GM19467 (cell line): ENCODE data around the gene SAMD14.

ENCODE experiments used
- ATAC-seq: cut with Tn5 transposase; IDR thresholded peaks from one replicate; pipeline ENCODE4 v1.9.1; 2021; ENCODE audit warnings: mild to moderate bottlenecking, moderate library complexity; ENCODE audit not compliant: unreplicated experiment

SAMD14 gene

GRCh38 chr17:50129728-50130558, at the start of gene SAMD14:
Gene SAMD14, minus strand, starts transcription at chr17:50130160. Its CDS starts 5,201 bp downstream, at chr17:50124959.
- no peak for ATAC-seq

GRCh38 chr17:50177983-50178834, 48.2 kb upstream of the SAMD14 start:
- no peak for ATAC-seq

- no peak for ATAC-seq
Measured at GRCh38 chr17:50177476-50177875, 47.5 kb upstream of the SAMD14 start.

DNA sequence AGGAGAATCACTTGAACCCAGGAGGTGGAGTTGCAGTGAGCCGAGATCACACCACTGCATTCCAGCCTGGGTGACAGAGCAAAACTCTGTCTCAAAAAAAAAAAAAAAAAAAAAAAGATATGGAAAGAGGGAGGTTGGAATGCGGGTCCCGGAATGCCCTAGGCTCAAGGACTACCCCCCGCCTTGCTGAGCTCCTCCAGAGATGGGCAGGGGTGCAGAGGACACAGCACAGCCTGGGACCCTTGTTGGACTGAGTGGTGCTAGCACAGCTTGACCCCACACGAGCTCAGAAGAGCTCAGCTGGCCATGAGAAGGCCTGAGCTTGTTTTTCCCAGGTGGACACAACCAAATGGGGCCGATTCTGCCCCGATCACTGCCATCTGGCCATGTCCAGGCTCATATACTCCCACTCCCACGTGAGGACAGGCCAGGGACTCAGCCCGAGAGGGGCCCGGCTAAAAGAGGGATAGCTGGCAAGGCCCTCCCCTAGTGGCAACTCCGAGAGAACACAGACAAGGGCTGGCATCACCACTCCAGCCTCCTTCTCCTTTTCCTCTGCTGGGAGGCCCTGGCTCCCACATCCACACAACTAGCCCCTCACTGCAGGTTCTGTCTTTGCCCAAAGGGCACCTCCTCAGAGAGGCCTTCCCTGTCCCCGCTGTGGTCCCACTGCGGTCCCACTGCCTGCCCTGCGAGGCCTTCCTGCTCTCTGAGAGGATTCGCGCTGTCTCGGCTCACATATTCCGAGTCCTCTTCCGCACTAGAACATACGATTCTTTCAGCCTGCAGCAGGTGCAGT, 46.8 kb upstream of the SAMD14 start:
- no peak for ATAC-seq

DNA sequence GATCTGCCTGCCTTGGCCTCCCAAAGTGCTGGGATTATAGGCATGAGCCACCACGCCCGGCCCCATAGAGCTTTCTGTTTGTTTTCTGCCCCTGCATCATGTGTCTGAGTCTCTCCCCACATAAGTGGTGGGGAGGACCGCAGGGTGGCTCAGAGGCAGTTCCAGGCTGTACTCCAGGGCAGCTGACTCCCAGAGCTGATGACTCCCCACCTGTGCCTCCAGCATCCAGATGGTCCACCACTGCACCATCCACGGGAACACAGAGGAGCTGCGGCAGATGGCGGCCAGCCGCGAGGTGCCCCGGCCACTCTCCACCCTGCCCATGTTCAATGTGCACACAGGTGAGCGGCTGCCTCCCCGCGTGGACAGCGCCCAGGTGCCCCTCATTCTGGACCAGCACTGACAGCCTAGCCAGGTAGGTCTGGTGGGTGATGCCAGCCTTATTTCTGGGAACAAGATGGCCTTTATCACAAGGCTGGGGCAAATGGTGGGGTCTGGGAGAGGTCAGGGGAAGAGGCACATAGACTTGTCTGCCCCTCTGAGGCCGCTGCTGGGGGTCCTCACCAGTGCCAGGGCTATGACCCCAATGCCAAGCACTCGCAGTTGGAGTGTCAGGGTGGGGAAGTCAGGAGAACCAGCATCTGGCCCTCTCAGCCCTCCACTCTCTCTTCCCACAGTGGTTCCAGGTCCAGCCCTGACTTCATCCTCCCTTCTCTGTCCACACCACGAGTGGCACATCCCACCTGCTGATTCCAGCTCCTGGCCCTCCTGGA, 45.3 kb upstream of the SAMD14 start:
- no peak for ATAC-seq

- no peak for ATAC-seq
Measured at GRCh38 chr17:50174444-50174843, 44.5 kb upstream of the SAMD14 start.

GRCh38 chr17:50173335-50173941, 43.5 kb upstream of the SAMD14 start:
- no peak for ATAC-seq

DNA sequence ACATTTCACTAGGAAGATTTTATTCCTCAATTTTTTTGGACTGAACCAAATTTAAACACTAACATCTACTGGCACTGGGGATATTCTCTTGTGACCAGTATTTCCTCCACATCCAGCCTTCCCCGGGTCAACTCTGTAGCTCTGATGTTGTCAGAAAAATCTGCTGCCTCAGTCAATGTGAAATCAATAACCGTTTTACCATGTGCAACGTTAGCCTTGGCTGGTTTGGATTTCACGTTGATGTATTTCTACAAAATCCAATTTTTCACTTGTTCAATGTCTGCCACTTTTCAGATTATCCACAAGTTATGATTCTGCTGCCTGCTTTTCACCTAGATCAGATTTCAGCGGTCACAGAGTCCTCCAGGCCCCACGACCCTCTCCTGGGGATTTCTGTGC, 43.0 kb upstream of the SAMD14 start:
- no peak for ATAC-seq

- no peak for ATAC-seq
Measured at GRCh38 chr17:50172130-50172529, 42.2 kb upstream of the SAMD14 start.

GRCh38 chr17:50171371-50172071, 41.6 kb upstream of the SAMD14 start:
- no peak for ATAC-seq

- peak; percentile 53 for ATAC-seq
Measured at GRCh38 chr17:50170662-50171370, 40.9 kb upstream of the SAMD14 start.

DNA sequence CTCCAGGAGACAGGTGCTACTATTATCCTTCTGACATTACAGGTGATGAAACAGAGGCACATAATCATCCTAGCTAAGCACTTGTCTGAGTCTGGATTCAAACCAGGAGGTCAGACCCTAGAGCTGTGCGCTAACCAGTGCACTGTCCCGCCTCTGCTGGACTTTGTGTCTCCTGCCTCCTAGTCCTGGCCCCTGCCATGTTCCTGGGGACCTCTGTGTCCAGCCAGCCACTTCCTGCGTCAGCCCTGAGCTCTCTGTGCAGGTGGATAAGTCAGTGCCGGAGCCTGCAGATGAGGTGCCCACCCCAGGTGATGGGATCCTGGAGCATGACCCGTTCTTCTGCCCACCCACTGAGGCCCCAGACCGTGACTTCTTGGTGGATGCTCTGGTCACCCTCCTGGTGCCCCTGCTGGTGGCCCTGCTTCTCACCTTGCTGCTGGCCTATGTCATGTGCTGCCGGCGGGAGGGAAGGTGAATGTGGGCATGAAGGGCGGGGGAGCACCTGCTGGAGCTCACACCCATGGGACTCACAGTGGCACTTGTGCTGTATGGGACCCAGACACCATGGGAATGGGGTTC, 40.0 kb upstream of the SAMD14 start:
- ATAC-seq = no peak

GRCh38 chr17:50169121-50169764, 39.3 kb upstream of the SAMD14 start:
- no peak for ATAC-seq

GRCh38 chr17:50168319-50168718, 38.4 kb upstream of the SAMD14 start:
- no peak for ATAC-seq

GRCh38 chr17:50167371-50167770, 37.4 kb upstream of the SAMD14 start:
- no peak for ATAC-seq

DNA sequence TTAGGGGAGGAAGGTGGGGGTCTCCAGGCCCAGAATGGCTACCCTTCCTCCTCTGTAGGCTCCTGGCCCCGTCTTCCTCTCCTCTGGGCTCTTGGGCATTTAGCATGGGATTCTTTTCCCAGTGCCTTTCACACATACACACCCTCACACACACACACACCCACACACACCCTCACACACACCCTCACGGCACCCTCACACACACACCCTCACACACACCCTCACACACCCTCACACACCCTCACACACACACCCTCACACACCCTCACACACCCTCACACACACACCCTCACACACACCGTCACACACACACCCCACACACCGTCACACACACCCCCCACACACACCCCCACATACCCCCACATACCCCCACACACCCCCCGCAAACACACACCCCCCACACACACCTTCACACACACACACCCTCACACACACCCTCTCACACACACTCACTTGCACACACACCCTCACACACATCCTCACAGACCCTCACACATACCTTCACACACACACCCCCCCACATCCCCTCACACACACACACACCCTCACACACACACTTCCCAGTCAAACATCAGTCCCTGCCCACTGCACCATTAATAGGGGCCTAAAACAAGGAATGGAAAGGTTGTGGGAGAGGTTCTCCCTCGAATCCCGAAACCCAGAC, 36.7 kb upstream of the SAMD14 start:
- no peak for ATAC-seq

GRCh38 chr17:50165867-50166517, 36.0 kb upstream of the SAMD14 start, which contains the start of gene SGCA:
Gene SGCA, plus strand, starts transcription at chr17:50166005. Its CDS starts 36 bp downstream, at chr17:50166041.
- no peak for ATAC-seq
